ENCODE data around the gene CCHCR1.

Gene CCHCR1

GRCh38 chr6:31121131-31121790, 36.3 kb downstream of the CCHCR1 start:
- FAIRE-seq (no peak), DNase-seq (ENCODE audit: insufficient read length) (no peak)
- TF ChIP-seq POLR2AphosphoS5 (IDR thresholded peaks at IDR 0.05; ENCODE audit: low read depth, low read length) (no peak), POLR2A (IDR thresholded peaks at IDR 0.05; ENCODE audit: low read depth, low read length) (no peak), TAF1 (IDR thresholded peaks at IDR 0.05; ENCODE audit: borderline replicate concordance, low read depth, low read length) (no peak)

DNA sequence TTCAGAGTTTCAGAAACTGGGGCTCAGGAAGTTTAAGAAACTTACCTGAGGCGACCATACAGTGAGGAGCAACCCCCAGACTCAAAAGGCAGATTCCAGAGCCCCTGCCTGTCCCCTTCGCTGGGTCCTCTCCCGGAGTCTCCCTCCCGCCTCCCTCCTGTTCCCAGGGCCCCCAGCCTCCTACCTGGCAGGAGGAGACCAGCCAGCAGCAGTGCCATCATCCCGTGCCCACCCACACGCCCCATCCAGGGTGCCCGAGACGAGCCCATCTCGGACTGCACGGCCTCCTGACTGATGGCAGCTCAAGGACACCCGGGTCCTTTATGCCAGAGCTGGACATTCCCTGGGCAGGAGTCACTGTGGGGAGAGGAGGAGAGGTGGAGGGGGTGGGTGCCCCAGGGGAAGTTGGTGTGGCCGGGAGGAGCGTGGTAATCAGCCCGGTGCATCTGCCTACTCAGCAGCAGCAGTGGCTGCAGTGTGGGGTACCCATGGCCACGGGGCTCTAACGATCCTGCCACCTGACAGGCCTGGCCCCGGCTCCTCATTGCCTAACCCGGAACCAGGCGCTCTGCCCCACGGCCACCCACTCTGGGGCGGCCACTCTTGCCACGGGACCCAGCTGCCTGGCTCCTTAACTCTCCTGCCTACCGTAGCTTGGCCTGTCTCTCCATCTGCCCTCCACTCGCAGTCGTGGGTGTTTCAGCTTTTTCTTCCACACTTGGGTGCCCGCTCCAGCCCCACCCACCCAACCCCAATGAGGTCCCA, 37.3 kb downstream of the CCHCR1 start, which contains the start of gene CDSN:
Gene CDSN, minus strand, starts transcription at position 296 of the 765 bp plus-strand sequence. Its CDS starts 27 bp downstream, at position 269.
- DNase-seq (ENCODE audit: insufficient read length): no peak
- TF ChIP-seq POLR2AphosphoS5 (IDR thresholded peaks at IDR 0.05; ENCODE audit: low read depth, low read length): no peak
- TF ChIP-seq TAF1 (IDR thresholded peaks at IDR 0.05; ENCODE audit: borderline replicate concordance, low read depth, low read length): no peak
- no peak for TF ChIP-seq POLR2A (IDR thresholded peaks at IDR 0.05; ENCODE audit: low read depth, low read length)
- FAIRE-seq: no peak

- FAIRE-seq: no peak
- no peak for TF ChIP-seq POLR2A (IDR thresholded peaks at IDR 0.05; ENCODE audit: low read depth, low read length)
- no peak for TF ChIP-seq POLR2AphosphoS5 (IDR thresholded peaks at IDR 0.05; ENCODE audit: low read depth, low read length)
- TF ChIP-seq TAF1 (IDR thresholded peaks at IDR 0.05; ENCODE audit: borderline replicate concordance, low read depth, low read length): no peak
- no peak for DNase-seq (ENCODE audit: insufficient read length)
Measured at GRCh38 chr6:31118178-31118577, 39.4 kb downstream of the CCHCR1 start.

DNA sequence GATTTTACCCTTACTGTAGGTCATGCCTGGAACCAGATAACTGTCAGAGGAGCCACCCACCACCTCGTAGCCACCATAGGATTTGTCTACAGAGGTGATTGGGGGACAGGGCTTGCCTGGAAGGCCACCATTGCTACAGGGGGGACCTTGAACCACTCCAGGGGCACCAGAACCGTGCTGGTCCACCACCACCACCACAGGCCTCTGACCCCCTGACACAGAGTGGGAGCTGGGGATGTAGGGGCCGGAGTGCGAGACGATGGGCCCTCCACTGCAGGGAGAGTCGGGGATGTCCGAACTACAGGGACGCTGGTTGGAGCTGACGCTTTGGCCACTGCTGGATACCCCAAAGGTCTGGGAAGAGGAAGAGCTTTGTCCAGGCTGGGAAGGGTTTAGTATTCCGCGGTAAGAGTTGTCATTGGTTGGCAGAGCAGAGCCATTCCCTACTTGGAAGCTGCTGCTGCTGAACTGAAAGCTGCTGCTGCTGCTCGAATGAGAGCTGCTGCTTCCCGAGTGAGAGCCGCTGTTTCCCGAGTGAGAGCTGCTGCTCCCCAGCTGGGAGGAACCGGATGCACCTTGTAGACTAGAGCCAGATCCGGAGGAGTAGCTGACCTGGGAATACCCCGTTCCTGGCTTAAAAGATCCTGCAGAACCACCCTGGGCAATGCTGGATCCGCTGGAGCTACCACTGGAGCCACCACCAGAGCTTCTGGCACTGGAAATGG, 40.8 kb downstream of the CCHCR1 start:
- no peak for FAIRE-seq
- TF ChIP-seq POLR2A (IDR thresholded peaks at IDR 0.05; ENCODE audit: low read depth, low read length): no peak
- no peak for DNase-seq (ENCODE audit: insufficient read length)

DNA sequence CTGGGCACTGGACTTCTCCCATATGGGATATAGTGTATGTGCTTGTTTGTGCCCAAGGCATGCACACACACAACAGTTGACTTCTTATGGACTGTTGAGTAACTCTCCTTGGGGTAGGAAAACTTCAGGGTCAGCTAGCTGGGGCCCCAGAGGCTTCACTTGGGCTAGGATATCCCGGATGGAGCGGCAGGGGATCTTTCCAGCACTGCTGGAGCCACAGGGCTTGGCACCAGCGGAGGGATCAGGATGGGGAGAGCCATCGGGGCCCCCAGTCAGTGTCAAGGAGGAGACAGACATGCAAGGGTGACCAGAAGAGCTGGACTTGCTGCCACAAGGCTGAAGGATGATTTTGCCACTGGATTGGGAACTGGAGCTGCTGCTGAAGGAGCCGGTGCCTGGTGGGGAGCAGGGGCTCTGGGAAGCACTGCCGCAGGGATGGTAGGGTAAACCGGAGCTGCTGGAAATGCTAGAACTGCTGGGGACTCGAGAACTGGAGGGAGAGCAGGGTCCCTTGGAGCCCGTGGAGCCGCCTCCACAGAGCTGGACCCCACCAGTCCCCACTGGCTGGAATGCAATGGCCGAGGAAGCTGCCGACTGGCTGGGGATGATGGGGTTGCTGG, 41.6 kb downstream of the CCHCR1 start:
- TF ChIP-seq POLR2AphosphoS5 (IDR thresholded peaks at IDR 0.05; ENCODE audit: low read depth, low read length) (no peak), TAF1 (IDR thresholded peaks at IDR 0.05; ENCODE audit: borderline replicate concordance, low read depth, low read length) (no peak), POLR2A (IDR thresholded peaks at IDR 0.05; ENCODE audit: low read depth, low read length) (no peak)
- FAIRE-seq: no peak
- DNase-seq (ENCODE audit: insufficient read length): no peak

DNA sequence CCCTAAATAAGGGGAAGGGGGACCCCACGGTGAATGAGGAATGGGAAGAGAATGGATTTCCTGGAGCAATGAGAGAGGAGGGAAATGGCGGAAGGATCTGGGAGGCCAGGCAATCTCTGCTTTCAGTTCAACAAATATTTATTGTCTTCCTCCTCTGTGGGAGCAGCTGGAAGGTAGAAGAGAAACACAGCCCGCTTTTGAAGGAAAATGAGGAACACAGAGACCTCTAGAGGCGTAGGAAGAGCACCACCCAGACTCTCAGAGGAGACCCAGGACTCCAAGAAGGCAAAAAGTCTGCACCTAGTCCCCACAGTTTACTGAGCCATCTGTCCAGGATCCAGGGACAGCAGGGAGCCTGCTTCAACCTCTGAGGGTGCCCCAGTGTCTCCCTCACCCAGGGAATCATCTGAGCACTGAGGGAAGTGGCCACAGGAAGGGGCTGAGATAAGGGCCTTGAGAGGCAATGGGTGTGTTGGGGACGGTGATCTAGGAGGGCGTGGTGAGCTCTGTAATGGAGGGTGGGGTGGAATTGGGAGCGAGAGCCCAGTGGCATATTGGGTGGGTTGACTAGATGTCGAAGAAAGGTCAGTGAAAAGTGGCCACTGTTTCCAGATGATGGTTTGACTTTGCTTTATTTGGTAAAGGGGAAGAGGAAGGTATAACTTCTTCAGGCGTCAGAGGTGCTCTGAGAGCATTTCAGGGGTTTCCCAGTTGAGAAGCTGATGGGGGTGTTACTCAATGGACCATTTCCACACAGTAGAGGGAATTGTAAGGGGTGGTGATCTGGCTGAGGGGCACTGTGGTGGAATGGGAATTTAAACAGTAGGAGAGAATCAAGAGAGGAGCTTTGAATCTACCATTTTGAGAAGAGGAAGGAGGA, 42.4 kb downstream of the CCHCR1 start:
- TF ChIP-seq TAF1 (IDR thresholded peaks at IDR 0.05; ENCODE audit: borderline replicate concordance, low read depth, low read length): no peak
- no peak for TF ChIP-seq POLR2AphosphoS5 (IDR thresholded peaks at IDR 0.05; ENCODE audit: low read depth, low read length)
- no peak for TF ChIP-seq POLR2A (IDR thresholded peaks at IDR 0.05; ENCODE audit: low read depth, low read length)
- DNase-seq (ENCODE audit: insufficient read length) (no peak), FAIRE-seq (no peak)

DNA sequence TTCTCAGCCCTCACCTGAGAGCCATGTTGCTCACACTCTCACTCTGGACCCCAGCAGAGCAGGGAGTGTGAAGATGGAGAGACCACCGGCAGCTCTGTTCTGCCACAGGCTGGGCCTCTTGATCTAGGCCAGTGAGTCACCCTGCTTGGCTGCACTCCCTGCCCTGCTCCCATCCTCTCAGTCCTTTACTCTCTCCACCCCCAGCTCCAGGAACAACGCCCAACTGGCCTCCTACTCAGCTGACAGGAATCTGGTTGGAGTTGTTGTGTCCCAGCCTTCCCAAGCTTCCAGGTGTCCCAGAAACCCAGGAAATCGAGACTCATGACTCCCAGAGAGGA, 43.1 kb downstream of the CCHCR1 start, which contains the start of gene PSORS1C1:
Gene PSORS1C1, plus strand, starts transcription at position 260 of the 338 bp plus-strand sequence. CDS start 14,833 bp downstream, outside the sequence.
- TF ChIP-seq TAF1 (IDR thresholded peaks at IDR 0.05; ENCODE audit: borderline replicate concordance, low read depth, low read length) (no peak), POLR2AphosphoS5 (IDR thresholded peaks at IDR 0.05; ENCODE audit: low read depth, low read length) (no peak), POLR2A (IDR thresholded peaks at IDR 0.05; ENCODE audit: low read depth, low read length) (no peak)
- no peak for DNase-seq (ENCODE audit: insufficient read length)
- FAIRE-seq: no peak

GRCh38 chr6:31113861-31114540, 43.6 kb downstream of the CCHCR1 start:
- no peak for DNase-seq (ENCODE audit: insufficient read length)
- no peak for TF ChIP-seq POLR2AphosphoS5 (IDR thresholded peaks at IDR 0.05; ENCODE audit: low read depth, low read length)
- no peak for TF ChIP-seq POLR2A (IDR thresholded peaks at IDR 0.05; ENCODE audit: low read depth, low read length)
- TF ChIP-seq TAF1 (IDR thresholded peaks at IDR 0.05; ENCODE audit: borderline replicate concordance, low read depth, low read length): no peak
- no peak for FAIRE-seq

GRCh38 chr6:31112478-31112877, 45.1 kb downstream of the CCHCR1 start, which contains the start of gene C6orf15:
C6orf15 (minus strand) TSS chr6:31112575; CDS start chr6:31112555, 20 bp downstream.
- TF ChIP-seq POLR2A (IDR thresholded peaks at IDR 0.05; ENCODE audit: low read depth, low read length): no peak
- no peak for TF ChIP-seq TAF1 (IDR thresholded peaks at IDR 0.05; ENCODE audit: borderline replicate concordance, low read depth, low read length)
- no peak for TF ChIP-seq POLR2AphosphoS5 (IDR thresholded peaks at IDR 0.05; ENCODE audit: low read depth, low read length)
- DNase-seq (ENCODE audit: insufficient read length): no peak
- FAIRE-seq: no peak

DNA sequence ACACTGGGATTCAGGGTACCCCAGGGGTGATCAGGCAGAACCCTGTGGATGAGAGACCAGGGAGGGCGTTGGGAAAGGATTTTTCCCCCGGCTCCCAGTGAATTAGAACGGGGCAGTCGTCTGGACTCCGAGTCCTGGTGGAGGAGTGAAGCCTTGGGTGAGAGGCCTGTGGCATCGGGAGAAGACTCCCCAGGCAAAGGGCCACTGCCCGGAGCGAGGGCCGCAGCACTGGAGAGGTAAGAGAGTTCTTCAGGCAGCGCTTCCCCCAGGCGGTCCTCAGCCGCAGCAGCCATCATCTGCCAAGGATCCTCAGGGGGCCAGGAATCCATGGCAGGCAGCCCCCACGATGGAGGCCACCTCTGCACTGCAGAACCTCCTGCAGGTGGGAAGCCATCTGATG, 45.9 kb downstream of the CCHCR1 start:
- no peak for TF ChIP-seq TAF1 (IDR thresholded peaks at IDR 0.05; ENCODE audit: borderline replicate concordance, low read depth, low read length)
- TF ChIP-seq POLR2A (IDR thresholded peaks at IDR 0.05; ENCODE audit: low read depth, low read length): no peak
- TF ChIP-seq POLR2AphosphoS5 (IDR thresholded peaks at IDR 0.05; ENCODE audit: low read depth, low read length): no peak
- DNase-seq (ENCODE audit: insufficient read length) (no peak), FAIRE-seq (no peak)
